ENCODE data around the gene IPO7.

DNA sequence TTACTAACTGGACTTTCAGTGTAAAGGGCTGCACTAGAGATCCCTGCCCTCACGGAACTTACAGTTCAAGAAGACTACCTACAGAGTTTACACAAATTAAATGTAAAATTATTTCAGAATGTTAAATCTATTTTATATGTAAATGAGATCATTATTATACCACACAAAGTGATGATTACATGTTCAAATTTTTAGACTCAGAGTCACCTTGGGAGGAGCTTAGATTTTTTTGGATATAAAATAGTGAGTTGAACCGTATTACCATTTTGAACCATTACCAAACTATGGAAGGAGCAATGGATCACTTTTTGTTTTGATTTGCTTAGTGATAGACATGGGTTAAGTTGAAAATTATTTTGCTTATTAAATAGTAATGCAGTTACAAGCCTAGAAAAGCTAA is 1.6 kb downstream of the IPO7 start:
- no peak for TF ChIP-seq RXRA (IDR thresholded peaks at IDR 0.05)
- TF ChIP-seq, protein P1, sequence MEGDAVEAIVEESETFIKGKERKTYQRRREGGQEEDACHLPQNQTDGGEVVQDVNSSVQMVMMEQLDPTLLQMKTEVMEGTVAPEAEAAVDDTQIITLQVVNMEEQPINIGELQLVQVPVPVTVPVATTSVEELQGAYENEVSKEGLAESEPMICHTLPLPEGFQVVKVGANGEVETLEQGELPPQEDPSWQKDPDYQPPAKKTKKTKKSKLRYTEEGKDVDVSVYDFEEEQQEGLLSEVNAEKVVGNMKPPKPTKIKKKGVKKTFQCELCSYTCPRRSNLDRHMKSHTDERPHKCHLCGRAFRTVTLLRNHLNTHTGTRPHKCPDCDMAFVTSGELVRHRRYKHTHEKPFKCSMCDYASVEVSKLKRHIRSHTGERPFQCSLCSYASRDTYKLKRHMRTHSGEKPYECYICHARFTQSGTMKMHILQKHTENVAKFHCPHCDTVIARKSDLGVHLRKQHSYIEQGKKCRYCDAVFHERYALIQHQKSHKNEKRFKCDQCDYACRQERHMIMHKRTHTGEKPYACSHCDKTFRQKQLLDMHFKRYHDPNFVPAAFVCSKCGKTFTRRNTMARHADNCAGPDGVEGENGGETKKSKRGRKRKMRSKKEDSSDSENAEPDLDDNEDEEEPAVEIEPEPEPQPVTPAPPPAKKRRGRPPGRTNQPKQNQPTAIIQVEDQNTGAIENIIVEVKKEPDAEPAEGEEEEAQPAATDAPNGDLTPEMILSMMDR (IDR thresholded peaks at IDR 0.05; ENCODE audit: low read depth, low read length, missing input control) = no peak
- no peak for TF ChIP-seq TAF1 (conservative IDR thresholded peaks at IDR 0.05)
- no peak for TF ChIP-seq REST (IDR thresholded peaks at IDR 0.05)
- TF ChIP-seq JUND (IDR thresholded peaks at IDR 0.05) = no peak
- no peak for TF ChIP-seq HNF4G (IDR thresholded peaks at IDR 0.05)
- TF ChIP-seq MAX (IDR thresholded peaks at IDR 0.05) = no peak
- TF ChIP-seq YY1 (IDR thresholded peaks at IDR 0.05) = no peak
- no peak for TF ChIP-seq ATF3 (IDR thresholded peaks at IDR 0.05)
- TF ChIP-seq SP1 (IDR thresholded peaks at IDR 0.05) = no peak
- TF ChIP-seq GABPA (IDR thresholded peaks at IDR 0.05 in 1 of 2, conservative IDR thresholded peaks at IDR 0.05 in 1 of 2) = no peak
- no peak for TF ChIP-seq FOXA1 (IDR thresholded peaks at IDR 0.05)
- TF ChIP-seq EGR1 (IDR thresholded peaks at IDR 0.05; ENCODE audit: low read depth in 2 of 2) = no peak
